ENCODE data around the gene TRIO.

TRIO gene

DNA sequence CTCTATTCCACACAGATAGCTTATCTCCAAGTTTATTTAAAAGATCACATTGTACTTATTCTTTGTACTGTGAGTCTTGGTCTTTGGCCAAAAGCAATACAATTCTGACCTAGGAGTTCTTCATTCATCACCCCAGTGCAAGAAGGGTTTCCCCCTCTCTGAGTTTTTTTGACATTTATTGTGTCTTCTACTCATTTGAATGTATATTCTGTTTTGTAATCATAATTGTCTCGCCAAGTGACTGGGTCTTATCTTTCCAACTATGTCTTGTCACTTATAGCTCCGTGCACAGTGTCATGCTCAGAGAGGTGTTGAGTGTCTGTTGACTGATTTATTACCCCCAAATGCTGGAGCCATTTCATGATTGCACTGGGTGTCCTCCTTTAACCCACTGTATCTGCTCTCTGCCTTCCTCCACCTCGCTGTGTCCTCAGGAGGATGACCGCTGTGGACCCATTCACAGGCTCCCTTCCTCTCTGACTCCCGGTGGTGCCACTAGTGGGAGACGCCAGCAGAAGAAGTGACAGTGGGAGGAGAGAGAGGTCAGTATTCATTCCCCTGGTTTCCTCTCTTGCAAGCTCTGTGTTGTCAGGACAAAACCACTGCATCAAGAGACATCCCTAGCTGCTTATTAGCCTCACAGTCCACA, 11.2 kb upstream of the TRIO start:
- DNase-seq (ENCODE audit: insufficient read length, low spot score) (no peak), FAIRE-seq (no peak)
- TF ChIP-seq, protein P1, sequence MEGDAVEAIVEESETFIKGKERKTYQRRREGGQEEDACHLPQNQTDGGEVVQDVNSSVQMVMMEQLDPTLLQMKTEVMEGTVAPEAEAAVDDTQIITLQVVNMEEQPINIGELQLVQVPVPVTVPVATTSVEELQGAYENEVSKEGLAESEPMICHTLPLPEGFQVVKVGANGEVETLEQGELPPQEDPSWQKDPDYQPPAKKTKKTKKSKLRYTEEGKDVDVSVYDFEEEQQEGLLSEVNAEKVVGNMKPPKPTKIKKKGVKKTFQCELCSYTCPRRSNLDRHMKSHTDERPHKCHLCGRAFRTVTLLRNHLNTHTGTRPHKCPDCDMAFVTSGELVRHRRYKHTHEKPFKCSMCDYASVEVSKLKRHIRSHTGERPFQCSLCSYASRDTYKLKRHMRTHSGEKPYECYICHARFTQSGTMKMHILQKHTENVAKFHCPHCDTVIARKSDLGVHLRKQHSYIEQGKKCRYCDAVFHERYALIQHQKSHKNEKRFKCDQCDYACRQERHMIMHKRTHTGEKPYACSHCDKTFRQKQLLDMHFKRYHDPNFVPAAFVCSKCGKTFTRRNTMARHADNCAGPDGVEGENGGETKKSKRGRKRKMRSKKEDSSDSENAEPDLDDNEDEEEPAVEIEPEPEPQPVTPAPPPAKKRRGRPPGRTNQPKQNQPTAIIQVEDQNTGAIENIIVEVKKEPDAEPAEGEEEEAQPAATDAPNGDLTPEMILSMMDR (IDR thresholded peaks at IDR 0.05; ENCODE audit: insufficient read depth, missing control alignments) = no peak

DNA sequence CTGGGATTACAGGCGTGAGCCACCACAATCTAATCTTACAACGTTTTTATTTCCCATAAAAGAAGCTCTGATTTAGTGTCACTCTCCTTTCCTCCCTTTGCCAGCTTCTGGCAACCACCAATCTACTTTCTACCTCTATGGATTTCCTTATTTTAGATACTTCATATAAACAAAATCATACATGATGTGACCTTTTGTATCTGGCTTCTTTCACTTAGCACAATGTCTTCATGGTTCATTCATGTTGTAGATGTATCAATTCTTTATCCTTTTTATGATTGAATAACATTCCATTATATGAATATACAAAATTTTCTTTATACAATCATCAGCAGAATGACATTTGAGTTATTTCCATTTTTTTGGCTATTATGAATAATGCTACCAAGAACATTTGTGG, 9.7 kb upstream of the TRIO start:
- DNase-seq (ENCODE audit: insufficient read length, low spot score) = no peak
- TF ChIP-seq, protein P1 (IDR thresholded peaks at IDR 0.05; ENCODE audit: insufficient read depth, missing control alignments) = no peak
- FAIRE-seq = no peak

DNA sequence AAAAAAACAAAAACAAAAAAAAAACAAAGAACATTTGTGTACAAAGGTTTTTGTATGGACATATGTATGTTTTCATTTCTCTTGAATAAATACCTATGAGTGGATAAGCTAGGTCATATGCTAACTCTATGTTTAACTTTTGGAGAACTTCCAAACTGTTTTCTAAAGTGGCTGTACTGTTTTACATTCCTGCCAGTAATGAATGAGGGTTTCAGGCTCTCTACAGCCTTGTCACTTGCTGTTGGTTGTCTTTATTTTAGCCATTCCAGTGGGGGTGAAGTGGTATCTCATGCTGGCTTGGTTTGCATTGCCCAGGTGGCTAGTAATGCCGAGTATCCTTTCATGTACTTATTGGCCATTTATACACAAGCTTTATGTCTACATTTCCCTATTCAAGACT, 9.1 kb upstream of the TRIO start:
- FAIRE-seq (no peak), DNase-seq (ENCODE audit: insufficient read length, low spot score) (no peak)
- TF ChIP-seq, protein P1 (IDR thresholded peaks at IDR 0.05; ENCODE audit: insufficient read depth, missing control alignments) = no peak

DNA sequence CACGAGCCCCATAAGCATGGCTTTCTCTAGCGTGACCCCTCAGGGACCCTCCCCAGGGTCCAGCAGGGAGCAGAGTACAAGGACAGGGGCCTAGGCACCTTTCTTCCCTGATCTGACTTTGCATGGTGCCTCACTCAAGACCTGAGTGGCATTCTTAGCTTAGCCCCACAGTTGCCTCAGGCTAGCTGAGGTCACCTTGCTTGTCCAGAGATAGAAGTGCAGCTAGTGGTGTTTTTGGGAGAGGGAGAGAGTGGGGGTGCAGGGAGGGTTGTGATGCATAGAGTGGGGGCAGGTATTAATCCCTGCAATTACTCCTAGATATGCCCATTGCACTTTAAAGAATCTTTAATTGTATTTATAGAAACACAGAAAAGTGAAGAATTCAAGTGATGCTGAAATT, 8.4 kb upstream of the TRIO start:
- FAIRE-seq (no peak), DNase-seq (ENCODE audit: insufficient read length, low spot score) (no peak)
- TF ChIP-seq, protein P1 (IDR thresholded peaks at IDR 0.05; ENCODE audit: insufficient read depth, missing control alignments) = no peak

DNA sequence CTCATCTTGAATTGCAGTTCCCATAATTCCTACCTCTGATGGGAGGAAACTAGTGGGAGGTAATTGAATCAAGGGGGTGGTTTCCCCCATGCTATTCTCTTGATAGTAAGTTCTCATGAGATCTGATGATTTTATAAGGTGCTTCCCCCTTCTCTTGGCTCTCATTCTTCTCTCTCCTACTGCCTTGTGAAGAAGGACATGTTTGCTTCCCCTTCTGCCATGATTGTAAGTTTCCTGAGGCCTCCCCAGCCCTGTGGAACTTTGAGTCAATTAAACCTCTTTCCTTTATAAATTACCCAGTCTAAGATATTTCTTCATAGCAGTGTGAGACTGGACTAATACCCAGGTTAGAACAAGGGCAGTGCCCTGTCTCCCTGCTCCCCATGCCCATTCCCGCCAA, 7.5 kb upstream of the TRIO start:
- FAIRE-seq (no peak), DNase-seq (ENCODE audit: insufficient read length, low spot score) (no peak)
- TF ChIP-seq, protein P1 (IDR thresholded peaks at IDR 0.05; ENCODE audit: insufficient read depth, missing control alignments) = no peak

DNA sequence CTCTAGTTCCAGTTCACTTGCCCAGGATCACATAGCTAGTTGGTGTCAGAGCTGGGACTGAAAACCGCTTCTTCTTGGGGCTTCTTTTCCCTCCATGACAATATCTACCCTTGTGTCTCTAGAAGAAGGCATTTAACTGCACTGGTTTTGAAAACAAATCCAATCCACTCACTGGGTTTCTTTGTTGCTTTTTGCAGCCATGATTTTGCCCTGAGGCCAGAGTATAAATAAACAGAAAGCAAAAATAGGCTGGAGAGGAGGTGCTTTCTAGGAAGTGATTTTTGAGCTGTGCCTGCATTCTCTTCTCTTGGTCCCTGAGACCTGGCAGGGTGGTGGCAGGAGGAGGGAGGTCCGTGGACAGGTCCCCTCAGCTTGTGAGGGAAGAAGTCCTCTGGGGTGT, 6.9 kb upstream of the TRIO start:
- TF ChIP-seq, protein P1 (IDR thresholded peaks at IDR 0.05; ENCODE audit: insufficient read depth, missing control alignments) = no peak
- DNase-seq (ENCODE audit: insufficient read length, low spot score) = no peak
- no peak for FAIRE-seq

DNA sequence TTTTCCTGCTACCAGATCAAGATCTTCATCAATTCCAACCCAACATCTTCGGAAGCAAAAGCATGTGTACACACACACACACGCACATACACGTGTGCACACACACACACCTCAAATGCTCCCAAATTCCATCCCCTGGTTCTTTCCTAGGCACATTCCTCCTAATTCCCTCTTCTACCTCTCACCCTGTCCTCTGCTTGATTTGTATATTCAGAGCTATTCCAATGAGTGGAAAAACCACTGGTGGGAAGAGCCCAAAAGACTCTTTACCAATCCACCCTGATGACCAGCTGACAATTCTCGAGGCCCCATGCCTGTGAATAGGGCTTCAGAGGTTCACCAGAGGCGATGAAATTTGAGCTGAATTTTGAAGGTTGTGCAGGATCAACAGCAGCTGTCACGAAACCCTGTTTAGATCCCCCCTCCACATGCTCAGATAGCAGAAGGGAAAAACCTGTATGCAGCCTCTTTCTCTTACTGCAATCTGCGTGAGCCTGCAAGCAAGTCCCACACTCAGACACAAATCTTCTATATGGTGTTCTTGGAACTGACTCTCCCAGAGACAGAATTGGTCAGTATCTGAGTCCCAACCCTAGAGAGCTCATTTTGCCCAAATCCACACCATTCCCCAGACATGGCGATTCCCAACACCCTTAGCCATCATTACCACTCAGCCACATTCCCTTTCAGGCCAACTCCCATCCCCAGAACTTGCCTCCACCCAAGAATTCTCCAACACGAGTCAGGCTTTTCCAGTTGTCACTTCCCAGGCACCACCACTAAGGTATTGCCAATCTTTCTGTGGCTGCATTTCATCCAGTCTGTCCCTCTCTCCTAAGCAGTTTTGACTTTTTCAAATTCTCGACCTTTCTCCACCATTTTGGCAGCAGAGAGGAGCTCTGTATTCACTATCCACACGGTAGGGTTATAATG, 4.3 kb upstream of the TRIO start:
- DNase-seq (ENCODE audit: insufficient read length, low spot score) (no peak), FAIRE-seq (no peak)
- TF ChIP-seq, protein P1 (IDR thresholded peaks at IDR 0.05; ENCODE audit: insufficient read depth, missing control alignments) = no peak

Measured in D721Med (cell line).